SIG-M5 (cell line): Measurements from ENCODE around the gene TGFBR3L.

Experiments
- DNase-seq: peaks from one replicate; lab custom pipeline; 2025; lab: John Stamatoyannopoulos, UW

Gene TGFBR3L

GRCh38 chr19:7904074-7905020, 10.3 kb upstream of the TGFBR3L start:
- no peak for DNase-seq

GRCh38 chr19:7905268-7905667, 9.4 kb upstream of the TGFBR3L start:
- no peak for DNase-seq

GRCh38 chr19:7905859-7906258, 8.8 kb upstream of the TGFBR3L start:
- no peak for DNase-seq

GRCh38 chr19:7907122-7907521, 7.5 kb upstream of the TGFBR3L start:
- DNase-seq, result no peak

- DNase-seq, result no peak
These were observed 7.1 kb upstream of the TGFBR3L start for GRCh38 chr19:7907544-7907943.

GRCh38 chr19:7908078-7908699, 6.4 kb upstream of the TGFBR3L start:
- DNase-seq, result no peak

GRCh38 chr19:7908742-7909461, 5.7 kb upstream of the TGFBR3L start:
- no peak for DNase-seq

- no peak for DNase-seq
These were observed 5.1 kb upstream of the TGFBR3L start for GRCh38 chr19:7909471-7910067.

GRCh38 chr19:7910321-7911161, 4.1 kb upstream of the TGFBR3L start:
- no peak for DNase-seq

GRCh38 chr19:7911508-7912143, 3.0 kb upstream of the TGFBR3L start:
- no peak for DNase-seq

- DNase-seq, result no peak
These were observed 2.4 kb upstream of the TGFBR3L start for GRCh38 chr19:7912144-7912696.

- DNase-seq, result no peak
These were observed 1.7 kb upstream of the TGFBR3L start for GRCh38 chr19:7912697-7913564.

GRCh38 chr19:7913652-7914051, 978 bp upstream of the TGFBR3L start:
- DNase-seq, result no peak

- DNase-seq, result no peak
These were observed 531 bp upstream of the TGFBR3L start for GRCh38 chr19:7914099-7914498.

GRCh38 chr19:7915250-7916102, 846 bp downstream of the TGFBR3L start:
- DNase-seq, result no peak

- no peak for DNase-seq
These were observed 1.7 kb downstream of the TGFBR3L start for GRCh38 chr19:7916103-7916954.

- DNase-seq, result no peak
These were observed 2.3 kb downstream of the TGFBR3L start for GRCh38 chr19:7916955-7917266.
